CD4-positive, alpha-beta memory T cell (primary cell): Measurements from ENCODE around the gene PI16. TPM values are rescaled to one million over a fixed set of nuclear protein-coding genes. Genes with fewer than 3 reads are reported as not detected.

ENCODE experiments used
- CTCF ChIA-PET: fragments of 350-600 bp; sonication (Branson Sonifier 250); formaldehyde crosslinking; loops from one replicate; lab custom pipeline; 2021; ENCODE audit warnings: inconsistent platforms; ENCODE audit not compliant: partially characterized antibody; lab: Charles Lee
- POLR2A ChIA-PET: fragments of 350-600 bp; sonication (Branson Sonifier 250); formaldehyde crosslinking; loops from one replicate; lab custom pipeline; 2021; ENCODE audit not compliant: partially characterized antibody; lab: Charles Lee
- DNase-seq, 5 donors: peaks; one replicate each; pipeline versions ENCODE4 v3.0.0 to v3.0.0-alpha.2; 2020 to 2022; ENCODE audit warnings: mixed read lengths in 1 of 5
- H3K27ac ChIP-seq: one replicate; pipeline ENCODE4 v1.7.0; 2013; ENCODE audit warnings: low read depth, low read length
- H3K27me3 ChIP-seq: 2 replicates; pipeline ENCODE4 v1.7.0; 2013; ENCODE audit warnings: mild to moderate bottlenecking, low read length, moderate library complexity; ENCODE audit not compliant: insufficient read depth
- H3K36me3 ChIP-seq: 2 replicates; pipeline ENCODE4 v1.7.0; 2013; ENCODE audit warnings: mild to moderate bottlenecking, low read length, moderate library complexity; ENCODE audit not compliant: insufficient read depth
- H3K4me1 ChIP-seq: 2 replicates; pipeline ENCODE4 v1.7.0; 2013; ENCODE audit warnings: mild to moderate bottlenecking, low read length, moderate library complexity; ENCODE audit not compliant: insufficient read depth
- H3K4me3 ChIP-seq, 2 donors: one replicate each; pipeline ENCODE4 v1.7.0; 2013; ENCODE audit warnings: low read length in 2 of 2, mild to moderate bottlenecking in 1 of 2
- H3K9me3 ChIP-seq, 2 donors: one replicate each; pipeline ENCODE4 v1.7.0; 2013; ENCODE audit warnings: low read length in 2 of 2, control low read depth in 1 of 2; ENCODE audit not compliant: control insufficient read depth in 1 of 2
- H3K27ac Mint-ChIP-seq, 7 donors: one replicate each; pipeline ENCODE4 v1.8.0; 2020 to 2021; ENCODE audit warnings: mixed read lengths in 7 of 7, mild to moderate bottlenecking in 6 of 7, inconsistent platforms in 3 of 7, moderate library complexity in 3 of 7
- H3K27me3 Mint-ChIP-seq, 2 donors: one replicate each; pipeline ENCODE4 v1.8.0; 2020 to 2021; ENCODE audit warnings: mixed read lengths in 2 of 2
- H3K36me3 Mint-ChIP-seq, 2 donors: one replicate each; pipeline ENCODE4 v1.8.0; 2020 to 2021; ENCODE audit warnings: mixed read lengths in 2 of 2, inconsistent platforms in 1 of 2, mild to moderate bottlenecking in 1 of 2
- H3K4me1 Mint-ChIP-seq, 4 donors: one replicate each; pipeline ENCODE4 v1.8.0; 2020 to 2021; ENCODE audit warnings: mixed read lengths in 4 of 4, mild to moderate bottlenecking in 1 of 4
- H3K4me3 Mint-ChIP-seq, 8 donors: one replicate each; pipeline ENCODE4 v1.8.0; 2020 to 2021; ENCODE audit warnings: mixed read lengths in 8 of 8, mild to moderate bottlenecking in 7 of 8, moderate library complexity in 6 of 8, inconsistent platforms in 3 of 8
- H3K9me3 Mint-ChIP-seq, 8 donors: one replicate each; pipeline ENCODE4 v1.8.0; 2020 to 2021; ENCODE audit warnings: mixed read lengths in 8 of 8, mild to moderate bottlenecking in 5 of 8, inconsistent platforms in 3 of 8, moderate library complexity in 1 of 8
- intact Hi-C: fragments of 100-400 bp; cut with micrococcal nuclease; formaldehyde crosslinking; loops from one replicate; pipeline ENCODE4 v1.15.1; 2023
- polyA plus RNA-seq, 2 donors: library from polyadenylated mRNA; unstranded; fragments of 300-500 nt; fragmentation: Illumina TruSeq; gene quantifications; one replicate each; pipeline ENCODE4 v1.2.3, GENCODE V29; 2021
- total RNA-seq, 2 experiments: library from RNA; stranded (reverse); gene quantifications; one replicate each; pipeline ENCODE4 v1.2.3, GENCODE V29; 2021

PI16 gene
- total and polyA plus RNA-seq, 4 experiments from 2014 or later: 5.8 to 53.8 (median 18.8) TPM

DNA sequence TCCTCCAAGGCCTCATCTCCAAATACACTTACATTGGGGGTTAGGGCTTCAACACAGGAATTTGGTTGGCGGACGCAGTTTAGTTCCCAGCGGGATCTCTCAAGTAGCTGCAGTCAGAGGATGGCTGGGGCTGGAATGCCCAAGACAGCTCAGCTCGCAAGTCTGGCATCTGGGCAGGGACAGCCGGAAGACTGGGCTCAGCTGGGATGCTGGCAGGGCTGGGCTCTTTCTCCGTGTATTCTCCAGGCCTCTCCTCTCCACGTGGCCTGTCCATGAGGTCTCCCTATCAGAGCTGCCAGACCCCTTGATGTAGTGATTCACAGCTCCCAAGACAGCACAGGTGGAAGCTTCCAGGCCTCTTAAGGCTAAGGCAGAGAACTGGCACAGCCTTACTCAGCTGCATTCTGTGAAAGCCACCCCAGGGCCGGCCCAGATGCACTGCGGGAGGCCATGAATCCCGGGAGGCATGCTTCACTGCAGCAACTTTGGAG is 55.9 kb downstream of the PI16 start:
- H3K27ac Mint-ChIP-seq: no peak overlapping the region
- intact Hi-C loops: no loop called here
- peaks cover 15% of the 10 kb centered on the region for H3K4me1 ChIP-seq

GRCh38 chr6:37011656-37012378 is 57.3 kb downstream of the PI16 start:
- H3K9me3 Mint-ChIP-seq: no peaks in the 10 kb centered on the region
- H3K4me1 Mint-ChIP-seq: peaks cover 0 to 13% (median 6%) of the 10 kb centered on the region in 4 donors
- no peaks in the 10 kb centered on the region for H3K36me3 ChIP-seq
- H3K4me1 ChIP-seq: peaks cover 2% of the 10 kb centered on the region
- H3K27me3 Mint-ChIP-seq: no peaks in the 10 kb centered on the region
- H3K9me3 ChIP-seq: no peaks in the 10 kb centered on the region
- no peak for DNase-seq
- H3K4me3 ChIP-seq: no peak overlapping the region
- no peaks in the 10 kb centered on the region for H3K36me3 Mint-ChIP-seq
- H3K4me3 Mint-ChIP-seq: no peak overlapping the region
- no peak overlapping the region for H3K27ac ChIP-seq
- no peaks in the 10 kb centered on the region for H3K27me3 ChIP-seq
- CTCF ChIA-PET: interaction anchor here (1.0 to 1.1 kb wide), 2 partner anchors 126 to 199 kb away, joined by 5 read pairs; partner anchors contain the start of gene C6orf89
- POLR2A ChIA-PET: no interaction called here
- intact Hi-C loops: no loop called here
- H3K27ac Mint-ChIP-seq: no peak overlapping the region

More for the DNA sequence above, 55.9 kb downstream of the PI16 start:
- Histone ChIP-seq H3K27ac (no peak overlapping the region), H3K36me3 (no peaks in the 10 kb centered on the region), H3K27me3 (no peaks in the 10 kb centered on the region), H3K9me3 (no peaks in the 10 kb centered on the region), H3K4me3 (no peak overlapping the region)
- ChIA-PET CTCF (interaction anchor here (0.8 kb wide), 1 partner anchor 125 kb away, joined by 3 read pairs; no protein-coding TSS in a partner anchor), POLR2A (interaction anchor here (1.1 kb wide), 1 partner anchor 25 kb away, joined by 4 read pairs; the partner anchor contains the start of gene MTCH1)
- Mint-ChIP-seq H3K27me3 (no peaks in the 10 kb centered on the region), H3K36me3 (no peaks in the 10 kb centered on the region), H3K9me3 (no peaks in the 10 kb centered on the region), H3K4me1 (peaks cover 7 to 24% (median 17%) of the 10 kb centered on the region in 4 donors), H3K4me3 (no peak overlapping the region)
- no peak for DNase-seq

GRCh38 chr6:37013516-37014491 is 59.3 kb downstream of the PI16 start:
- H3K9me3 ChIP-seq: no peaks in the 10 kb centered on the region
- H3K27ac Mint-ChIP-seq: no peak overlapping the region
- ChIA-PET POLR2A (no interaction called here), CTCF (interaction anchor here (0.6 to 18.9 kb wide), 3 partner anchors 129 to 841 kb away, joined by 4 to 1184 read pairs (median 5); partner anchors contain the start of gene C6orf89)
- intact Hi-C loops: no loop called here
- H3K27ac ChIP-seq: no peak overlapping the region
- H3K4me1 ChIP-seq: peaks cover 13% of the 10 kb centered on the region
- no peak for DNase-seq
- H3K36me3 ChIP-seq: no peaks in the 10 kb centered on the region
- H3K27me3 ChIP-seq: no peaks in the 10 kb centered on the region
- H3K4me1 Mint-ChIP-seq: peaks cover 10 to 12% (median 11%) of the 10 kb centered on the region in 4 donors
- no peaks in the 10 kb centered on the region for H3K36me3 Mint-ChIP-seq
- no peak overlapping the region for H3K4me3 ChIP-seq
- H3K27me3 Mint-ChIP-seq: no peaks in the 10 kb centered on the region
- H3K9me3 Mint-ChIP-seq: no peaks in the 10 kb centered on the region
- no peak overlapping the region for H3K4me3 Mint-ChIP-seq

Other genes with a start within 250 kb of the PI16 start
- gene CPNE5, start 115.3 kb upstream of the PI16 start, total RNA-seq: under 1 TPM; 0.47 to 0.70 TPM
- gene CPNE5, start 115.3 kb upstream of the PI16 start, polyA plus RNA-seq: 1 to 10 TPM; 1.9 to 2.7 TPM
- 1 to 10 TPM; 8.4 to 9.2 TPM for gene PPIL1, start 79.9 kb upstream of the PI16 start, total RNA-seq
- 10 to 100 TPM; 18.6 to 19.7 TPM for gene PPIL1, start 79.9 kb upstream of the PI16 start, polyA plus RNA-seq
- gene C6orf89, start 68.8 kb upstream of the PI16 start, total RNA-seq: 10 to 100 TPM; 53.0 to 56.0 TPM
- gene C6orf89, start 68.8 kb upstream of the PI16 start, polyA plus RNA-seq: 10 to 100 TPM; 35.4 to 52.8 TPM
- gene MTCH1, start 31.5 kb downstream of the PI16 start, total RNA-seq: 100 to 1,000 TPM; 142 to 151 TPM
- gene MTCH1, start 31.5 kb downstream of the PI16 start, polyA plus RNA-seq: 100 to 1,000 TPM in 1 of 2 donors, 10 to 100 TPM in 1; 94.1 to 125 TPM
- gene FGD2, start 50.9 kb downstream of the PI16 start, total RNA-seq: 1 to 10 TPM; 1.4 to 1.5 TPM
- gene FGD2, start 50.9 kb downstream of the PI16 start, polyA plus RNA-seq: under 1 TPM in 1 of 2 donors, not detected in 1; 0.11 TPM
- 100 to 1,000 TPM; 124 to 125 TPM for gene PIM1, start 215.4 kb downstream of the PI16 start, total RNA-seq
- gene PIM1, start 215.4 kb downstream of the PI16 start, polyA plus RNA-seq: 100 to 1,000 TPM; 268 to 334 TPM